ENCODE measurements around the gene ANKRD37.

GRCh38 chr4:185359767-185360446 is 36.7 kb upstream of the ANKRD37 start:
- TF ChIP-seq CTCF (IDR thresholded peaks at IDR 0.05) (no peak), POLR2A (IDR thresholded peaks at IDR 0.05) (no peak)
